Suppressor macrophage treated with lipopolysaccharide for 4 hours (primary cell): Measurements from ENCODE around the gene TRH.
"Not testable (repeated sequence)": the region's sequence is repeated elsewhere in the genome, so short reads cannot be mapped to it uniquely, and the experiment has no call there.

Experiments
- DNase-seq: peaks from one replicate; pipeline ENCODE4 v3.0.0-alpha.2; 2020

The TRH gene

DNA sequence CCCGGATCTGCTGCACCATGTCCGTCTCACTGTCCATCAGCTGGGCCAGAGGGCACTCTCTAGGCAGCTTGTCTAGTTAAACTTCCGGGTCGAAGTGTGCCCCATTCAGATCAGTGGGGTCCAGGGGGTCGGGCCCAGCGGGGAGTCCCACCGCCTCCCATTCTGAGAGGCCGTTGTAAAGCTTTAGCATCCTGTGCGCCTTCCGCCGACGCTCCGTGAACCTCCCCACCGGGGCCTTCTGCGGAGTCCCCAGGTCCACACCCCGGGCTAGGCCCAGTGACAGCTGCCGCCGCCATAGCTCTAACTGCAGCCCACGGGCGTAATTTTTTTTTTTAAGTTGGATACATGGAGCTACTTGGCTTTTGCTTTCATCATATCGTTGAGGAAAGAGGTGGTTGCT is 38.7 kb downstream of the TRH start:
- DNase-seq: not testable (repeated sequence)

DNA sequence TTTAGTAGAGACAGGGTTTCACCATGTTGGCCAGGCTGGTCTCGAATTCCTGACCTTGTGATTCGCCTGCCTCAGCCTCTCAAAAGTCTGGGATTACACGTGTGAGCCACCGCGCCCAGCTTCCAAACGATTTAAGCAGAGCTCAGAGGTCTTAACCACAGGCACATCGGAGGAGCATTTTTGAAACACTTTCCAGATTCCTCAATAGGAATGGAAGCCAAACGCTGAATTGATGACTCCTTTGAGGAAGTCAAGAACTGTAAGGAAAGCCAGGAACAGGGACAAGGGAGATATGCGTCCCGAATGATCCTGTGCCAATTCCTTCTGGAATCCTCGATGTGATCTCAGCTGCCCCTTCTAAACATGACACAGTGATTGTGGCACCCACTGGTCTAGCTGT is 40.0 kb downstream of the TRH start:
- no peak for DNase-seq

- not testable (repeated sequence) for DNase-seq
Measured at GRCh38 chr3:130017661-130018060, 43.1 kb downstream of the TRH start.

DNA sequence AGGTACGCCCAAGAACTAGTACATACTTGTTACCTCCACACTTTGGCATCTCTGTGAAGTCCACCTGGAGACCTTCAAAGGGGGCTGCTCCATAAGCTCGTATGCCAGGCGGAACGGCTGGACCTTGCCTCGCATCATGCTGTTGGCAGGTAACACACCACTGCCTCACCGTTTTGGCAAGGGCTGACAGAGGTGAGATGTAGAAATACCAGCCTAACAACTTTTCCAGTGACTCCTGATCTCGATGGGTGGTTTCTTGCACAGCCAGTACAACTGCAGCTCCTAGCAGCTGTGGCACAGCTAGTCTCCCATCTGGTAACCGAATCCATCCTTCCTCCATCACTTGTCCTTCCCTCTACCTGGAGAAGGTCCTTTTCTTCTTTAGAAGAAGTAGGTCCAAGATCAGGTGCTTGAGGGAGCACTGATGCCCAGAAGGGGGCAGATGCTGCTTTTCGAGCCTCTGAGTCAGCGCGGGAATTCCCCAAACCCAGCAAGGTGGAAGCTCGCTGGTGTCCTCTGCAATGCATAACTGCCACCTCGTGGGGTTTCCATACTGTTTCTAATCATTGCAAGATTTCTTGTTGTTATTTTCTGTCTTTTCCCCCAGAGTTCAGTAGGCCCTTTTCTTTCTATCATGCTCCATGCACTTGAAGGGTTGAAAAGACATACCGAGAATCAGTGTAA is 51.8 kb downstream of the TRH start:
- not testable (repeated sequence) for DNase-seq

DNA sequence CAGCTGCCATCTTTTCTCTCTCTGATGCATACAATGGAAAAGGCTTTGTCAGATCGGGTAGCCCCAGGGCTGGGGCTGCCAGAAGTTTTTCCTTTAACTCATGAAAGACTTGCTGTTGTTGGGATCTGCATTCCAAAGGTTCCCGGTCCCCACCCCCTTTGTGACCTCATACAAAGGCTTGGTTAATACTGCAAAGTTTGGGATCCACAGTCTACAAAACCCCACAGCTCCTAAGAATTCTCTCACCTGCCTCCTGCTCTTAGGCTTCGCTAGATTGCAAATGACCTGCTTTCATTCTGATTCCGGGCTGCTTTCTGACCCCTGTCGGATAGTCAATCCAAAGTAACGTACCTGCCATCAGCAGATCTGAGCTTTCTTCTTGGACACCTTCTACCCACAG is 52.9 kb downstream of the TRH start:
- DNase-seq: not testable (repeated sequence)
